ENCODE results near the gene TIPARP.
A peak's percentile ranks its signal among the peaks of the same experiment; 100 is the strongest.

The TIPARP gene

DNA sequence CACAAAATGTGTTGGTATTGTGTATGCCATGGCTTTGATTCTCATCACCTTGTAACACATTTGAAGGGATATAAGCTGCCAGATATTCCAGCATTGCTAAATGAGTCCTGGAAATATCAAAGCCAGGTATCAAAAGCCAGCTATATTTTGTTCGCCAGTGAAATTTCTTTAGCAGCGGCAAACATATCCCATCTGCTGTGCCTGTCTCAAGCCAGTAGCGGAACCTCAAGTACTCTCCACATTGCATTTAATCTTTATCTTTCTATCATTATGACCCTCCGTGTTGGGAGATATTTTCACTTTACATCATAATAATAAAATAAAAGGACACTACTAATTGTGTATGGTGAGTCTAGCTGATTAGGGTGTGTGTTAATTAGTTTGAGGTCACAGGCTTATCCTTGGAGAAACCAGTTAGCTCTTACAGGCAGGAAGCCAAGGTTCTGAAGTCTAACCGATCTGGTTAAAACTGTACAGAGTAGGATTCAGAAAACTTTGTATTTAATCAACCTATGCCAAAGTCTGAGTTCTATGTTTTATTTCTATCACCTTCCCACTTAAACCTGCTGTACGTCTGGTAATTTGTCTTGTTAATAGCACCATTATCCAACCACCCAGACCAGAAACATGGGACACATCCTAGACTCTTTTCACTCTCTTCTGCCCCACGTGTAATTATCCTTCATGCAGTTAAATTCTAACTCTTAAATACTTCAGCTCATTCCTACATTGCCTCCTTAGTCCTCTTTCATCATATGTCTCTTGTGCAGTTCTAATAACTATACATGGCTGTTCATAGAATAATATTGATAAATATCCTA, 14.5 kb downstream of the TIPARP start (continued):
- TF ChIP-seq ZNF777 (tag by site-specific recombination; IDR thresholded peaks at IDR 0.05; ENCODE audit: borderline replicate concordance): no peak
- TF ChIP-seq, protein P1, sequence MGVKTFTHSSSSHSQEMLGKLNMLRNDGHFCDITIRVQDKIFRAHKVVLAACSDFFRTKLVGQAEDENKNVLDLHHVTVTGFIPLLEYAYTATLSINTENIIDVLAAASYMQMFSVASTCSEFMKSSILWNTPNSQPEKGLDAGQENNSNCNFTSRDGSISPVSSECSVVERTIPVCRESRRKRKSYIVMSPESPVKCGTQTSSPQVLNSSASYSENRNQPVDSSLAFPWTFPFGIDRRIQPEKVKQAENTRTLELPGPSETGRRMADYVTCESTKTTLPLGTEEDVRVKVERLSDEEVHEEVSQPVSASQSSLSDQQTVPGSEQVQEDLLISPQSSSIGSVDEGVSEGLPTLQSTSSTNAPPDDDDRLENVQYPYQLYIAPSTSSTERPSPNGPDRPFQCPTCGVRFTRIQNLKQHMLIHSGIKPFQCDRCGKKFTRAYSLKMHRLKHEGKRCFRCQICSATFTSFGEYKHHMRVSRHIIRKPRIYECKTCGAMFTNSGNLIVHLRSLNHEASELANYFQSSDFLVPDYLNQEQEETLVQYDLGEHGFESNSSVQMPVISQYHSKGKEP (tag by site-specific recombination; IDR thresholded peaks at IDR 0.05): no peak

DNA sequence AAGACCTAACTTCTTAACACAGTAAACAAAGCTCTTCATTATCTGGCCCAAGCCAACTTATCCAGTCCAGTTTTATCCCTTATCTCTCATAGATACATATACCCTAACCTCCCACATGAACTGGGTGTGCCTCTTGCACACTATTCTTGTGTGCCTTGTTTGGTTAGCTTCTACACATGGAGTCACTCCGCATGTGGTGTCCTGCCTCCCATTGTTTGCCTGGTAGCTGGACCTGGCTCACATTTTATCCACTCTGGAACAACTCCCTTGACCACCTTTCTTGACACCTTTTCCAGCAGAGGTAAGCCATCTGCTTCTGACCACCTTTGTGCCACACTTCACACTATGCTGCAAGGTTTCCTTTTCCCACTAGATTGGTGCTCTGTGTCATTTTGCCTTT, 15.2 kb downstream of the TIPARP start:
- no peak for TF ChIP-seq GFI1B (tag by site-specific recombination; IDR thresholded peaks at IDR 0.05)
- TF ChIP-seq ZFP69B (tag by site-specific recombination; IDR thresholded peaks at IDR 0.05): no peak
- TF ChIP-seq ZNF843 (tag by site-specific recombination; IDR thresholded peaks at IDR 0.05): no peak
- TF ChIP-seq ZEB2 (tag by site-specific recombination; IDR thresholded peaks at IDR 0.05): no peak
- no peak for TF ChIP-seq ZSCAN23 (tag by site-specific recombination; IDR thresholded peaks at IDR 0.05)
- TF ChIP-seq ZNF600 (tag by site-specific recombination; IDR thresholded peaks at IDR 0.05): no peak
- TF ChIP-seq ZNF548 (tag by site-specific recombination; IDR thresholded peaks at IDR 0.05): no peak
- no peak for TF ChIP-seq KLF7 (tag by site-specific recombination; IDR thresholded peaks at IDR 0.05; ENCODE audit: borderline replicate concordance)
- no peak for TF ChIP-seq ZNF146 (tag by site-specific recombination; IDR thresholded peaks at IDR 0.05)
- no peak for TF ChIP-seq ZNF10 (tag by site-specific recombination; IDR thresholded peaks at IDR 0.05)
- 0 out of 2 replicates have a peak, but pooled peaks cover 4% of the 10 kb centered on the region for H3K4me1 ChIP-seq (ENCODE audit: control insufficient read depth, insufficient read depth, low read length)
- H3K27ac ChIP-seq (ENCODE audit: extremely low read depth, low read depth, low read length): no peak overlapping the region
- H3K36me3 ChIP-seq (ENCODE audit: control insufficient read depth in 2 of 2, insufficient read depth in 1 of 2, low read length in 2 of 2): peaks cover 0 to 4% of the 10 kb centered on the region in 2 experiments; a peak in 1 of 3 replicates
- ChIA-PET CTCF (interaction anchor here (0.6 to 1.1 kb wide), 2 partner anchors 14 to 154 kb away, joined by 3 read pairs; no protein-coding TSS in a partner anchor), POLR2A (no interaction called here)
- H3K4me3 ChIP-seq (ENCODE audit: low read depth, low read length): no peak overlapping the region
- H3K9me3 ChIP-seq (ENCODE audit: control insufficient read depth, insufficient read depth, low read depth, low read length): no peaks in the 10 kb centered on the region

DNA sequence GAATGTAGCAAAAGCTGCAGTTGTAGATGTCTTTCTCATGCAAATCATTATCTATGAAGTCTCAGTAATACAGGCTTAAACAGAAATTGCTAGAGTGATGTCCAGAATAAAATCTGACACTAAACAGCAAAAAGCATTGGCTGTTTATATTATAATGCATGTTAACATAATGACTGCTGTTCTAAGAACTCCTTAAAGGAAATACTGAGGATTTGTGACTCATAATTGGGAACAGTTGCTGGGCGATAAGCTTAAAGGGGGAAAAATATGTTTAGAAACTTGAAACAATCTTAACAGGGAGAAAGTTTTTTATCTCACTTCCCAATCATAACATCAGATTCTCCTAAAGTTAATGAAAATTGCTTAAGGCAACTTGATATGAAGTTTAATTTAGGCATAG, 17.5 kb downstream of the TIPARP start:
- CTCF ChIA-PET: no interaction called here
- Histone ChIP-seq H3K4me3 (ENCODE audit: low read depth, low read length) (no peak overlapping the region), H3K9me3 (ENCODE audit: control insufficient read depth, insufficient read depth, low read depth, low read length) (no peaks in the 10 kb centered on the region), H3K4me1 (ENCODE audit: control insufficient read depth, insufficient read depth, low read length) (0 out of 2 replicates have a peak, but pooled peaks cover 4% of the 10 kb centered on the region), H3K36me3 (ENCODE audit: control insufficient read depth in 2 of 2, insufficient read depth in 1 of 2, low read length in 2 of 2) (peaks cover 7 to 23% of the 10 kb centered on the region in 2 experiments), H3K27ac (ENCODE audit: extremely low read depth, low read depth, low read length) (no peak overlapping the region)
- POLR2A ChIA-PET: interaction anchor here (1.2 kb wide), 1 partner anchor 397 kb away, joined by 3 read pairs; no protein-coding TSS in a partner anchor
- TF ChIP-seq ZNF223 (tag by site-specific recombination; IDR thresholded peaks at IDR 0.05) (no peak), SCRT2 (tag by site-specific recombination; IDR thresholded peaks at IDR 0.05) (no peak), PRDM6 (tag by site-specific recombination; IDR thresholded peaks at IDR 0.05) (peak; percentile 86), ZNF26 (tag by site-specific recombination; IDR thresholded peaks at IDR 0.05) (no peak), ZNF48 (tag by site-specific recombination; IDR thresholded peaks at IDR 0.05) (no peak), ZSCAN16 (tag by site-specific recombination; IDR thresholded peaks at IDR 0.05) (no peak), PRDM1 (tag by site-specific recombination; IDR thresholded peaks at IDR 0.05) (peak; percentile 52; the same call in 1 of the 2 replicates)
- TF ChIP-seq, protein P2, sequence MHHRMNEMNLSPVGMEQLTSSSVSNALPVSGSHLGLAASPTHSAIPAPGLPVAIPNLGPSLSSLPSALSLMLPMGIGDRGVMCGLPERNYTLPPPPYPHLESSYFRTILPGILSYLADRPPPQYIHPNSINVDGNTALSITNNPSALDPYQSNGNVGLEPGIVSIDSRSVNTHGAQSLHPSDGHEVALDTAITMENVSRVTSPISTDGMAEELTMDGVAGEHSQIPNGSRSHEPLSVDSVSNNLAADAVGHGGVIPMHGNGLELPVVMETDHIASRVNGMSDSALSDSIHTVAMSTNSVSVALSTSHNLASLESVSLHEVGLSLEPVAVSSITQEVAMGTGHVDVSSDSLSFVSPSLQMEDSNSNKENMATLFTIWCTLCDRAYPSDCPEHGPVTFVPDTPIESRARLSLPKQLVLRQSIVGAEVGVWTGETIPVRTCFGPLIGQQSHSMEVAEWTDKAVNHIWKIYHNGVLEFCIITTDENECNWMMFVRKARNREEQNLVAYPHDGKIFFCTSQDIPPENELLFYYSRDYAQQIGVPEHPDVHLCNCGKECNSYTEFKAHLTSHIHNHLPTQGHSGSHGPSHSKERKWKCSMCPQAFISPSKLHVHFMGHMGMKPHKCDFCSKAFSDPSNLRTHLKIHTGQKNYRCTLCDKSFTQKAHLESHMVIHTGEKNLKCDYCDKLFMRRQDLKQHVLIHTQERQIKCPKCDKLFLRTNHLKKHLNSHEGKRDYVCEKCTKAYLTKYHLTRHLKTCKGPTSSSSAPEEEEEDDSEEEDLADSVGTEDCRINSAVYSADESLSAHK (tag by site-specific recombination; IDR thresholded peaks at IDR 0.05): peak; percentile 39; the same call in 1 of the 2 replicates
- TF ChIP-seq, protein P3, sequence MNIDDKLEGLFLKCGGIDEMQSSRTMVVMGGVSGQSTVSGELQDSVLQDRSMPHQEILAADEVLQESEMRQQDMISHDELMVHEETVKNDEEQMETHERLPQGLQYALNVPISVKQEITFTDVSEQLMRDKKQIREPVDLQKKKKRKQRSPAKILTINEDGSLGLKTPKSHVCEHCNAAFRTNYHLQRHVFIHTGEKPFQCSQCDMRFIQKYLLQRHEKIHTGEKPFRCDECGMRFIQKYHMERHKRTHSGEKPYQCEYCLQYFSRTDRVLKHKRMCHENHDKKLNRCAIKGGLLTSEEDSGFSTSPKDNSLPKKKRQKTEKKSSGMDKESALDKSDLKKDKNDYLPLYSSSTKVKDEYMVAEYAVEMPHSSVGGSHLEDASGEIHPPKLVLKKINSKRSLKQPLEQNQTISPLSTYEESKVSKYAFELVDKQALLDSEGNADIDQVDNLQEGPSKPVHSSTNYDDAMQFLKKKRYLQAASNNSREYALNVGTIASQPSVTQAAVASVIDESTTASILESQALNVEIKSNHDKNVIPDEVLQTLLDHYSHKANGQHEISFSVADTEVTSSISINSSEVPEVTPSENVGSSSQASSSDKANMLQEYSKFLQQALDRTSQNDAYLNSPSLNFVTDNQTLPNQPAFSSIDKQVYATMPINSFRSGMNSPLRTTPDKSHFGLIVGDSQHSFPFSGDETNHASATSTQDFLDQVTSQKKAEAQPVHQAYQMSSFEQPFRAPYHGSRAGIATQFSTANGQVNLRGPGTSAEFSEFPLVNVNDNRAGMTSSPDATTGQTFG (tag by site-specific recombination; IDR thresholded peaks at IDR 0.05; ENCODE audit: borderline replicate concordance): no peak

Measured in HEK293 (cell line).